Esophagus squamous epithelium (tissue), 5 donors: ENCODE measurements around the gene MAP6. TPM values are rescaled to one million over a fixed set of nuclear protein-coding genes. Genes with fewer than 3 reads are reported as not detected.
A peak's percentile ranks its signal among the peaks of the same experiment; 100 is the strongest.

Source experiments
- DNase-seq: peaks from one replicate; lab custom pipeline; 2025; lab: John Stamatoyannopoulos, UW
- H3K27ac ChIP-seq, 4 donors: fragments of 200-600 bp; sonication (generic); one replicate each; pipeline ENCODE4 v1.5.1; 2016 to 2019; ENCODE audit warnings: mild to moderate bottlenecking in 1 of 4
- H3K27me3 ChIP-seq, 4 donors: fragments of 200-600 bp; sonication (generic); 1 replicate in 3 of 4; 2 replicates in 1 of 4; pipeline versions ENCODE4 v1.5.1 to v1.6.0; 2017 to 2021; ENCODE audit warnings: antibody characterized with exemption in 1 of 4
- H3K36me3 ChIP-seq, 3 donors: fragments of 200-600 bp; sonication (generic); one replicate each; pipeline ENCODE4 v1.5.1; 2016 to 2019
- H3K4me1 ChIP-seq, 3 donors: fragments of 200-600 bp; sonication (generic); one replicate each; pipeline ENCODE4 v1.5.1; 2017 to 2019
- H3K4me3 ChIP-seq, 4 donors: fragments of 200-600 bp; sonication (generic); 1 replicate in 3 of 4; 2 replicates in 1 of 4; pipeline ENCODE4 v1.5.1; 2016 to 2019; ENCODE audit warnings: mild to moderate bottlenecking in 2 of 4, moderate library complexity in 1 of 4
- H3K9me3 ChIP-seq, 3 donors: fragments of 200-600 bp; sonication (generic); one replicate each; pipeline ENCODE4 v1.5.1; 2016 to 2019
- CTCF ChIP-seq, 6 experiments: fragments of 450-650 bp in 4 of 6; fragments of 200-600 bp in 2 of 6; sonication (generic) in 2 of 6; IDR thresholded peaks; one replicate each; pipeline ENCODE4 v1.5.1; 2016 to 2019; ENCODE audit warnings: antibody characterized with exemption in 6 of 6, mild to moderate bottlenecking in 4 of 6, moderate library complexity in 4 of 6
- POLR2A ChIP-seq, 4 donors: fragments of 450-650 bp; IDR thresholded peaks; one replicate each; pipeline ENCODE4 v1.6.1; 2017; ENCODE audit warnings: antibody characterized with exemption in 4 of 4, mild to moderate bottlenecking in 4 of 4, moderate library complexity in 3 of 4
- WGBS, 2 donors: methylation state at CpG; one replicate each; pipeline ENCODE4 v1.1.5; 2018; 5-methylcytosine and 5-hydroxymethylcytosine counted together
- intact Hi-C: fragments of 100-400 bp; cut with DNase I; formaldehyde crosslinking; loops from one replicate; pipeline ENCODE4 v1.15.0; 2022
- total RNA-seq, 4 donors: library from RNA; depleted of rRNA; stranded (reverse); fragments of >200 nt; gene quantifications; one replicate each; pipeline ENCODE4 v1.1.0, GENCODE V29; 2016
- donor health status: DM: yes; HTN: yes; CAD: no.

Gene MAP6
- total RNA-seq, 4 donors from 2014 or later = 0.18 to 3.6 (median 0.34) TPM

- WGBS, 2 donors = 74% methylated on average over 12 of the region's 17 CpGs; no CpG with 5 or more reads in 1 of the 2 donors
- Histone ChIP-seq H3K36me3 (no peaks in the 10 kb centered on the region), H3K27ac (no peak overlapping the region), H3K27me3 (peaks cover 0 to 62% (median 0%) of the 10 kb centered on the region in 4 donors), H3K4me3 (no peak overlapping the region), H3K4me1 (no peaks in the 10 kb centered on the region), H3K9me3 (no peaks in the 10 kb centered on the region)
- no peak for DNase-seq
- intact Hi-C loops = no loop called here
- TF ChIP-seq CTCF (IDR thresholded peaks at IDR 0.05) = no peak
- no peak for TF ChIP-seq POLR2A (IDR thresholded peaks at IDR 0.05)
Observed at GRCh38 chr11:75678620-75679259, 9.9 kb upstream of the MAP6 start.

- H3K27ac ChIP-seq = no peak overlapping the region
- DNase-seq = no peak
- intact Hi-C loops = no loop called here
- 74 to 95% methylated on average over 4 to 12 of the region's 12 CpGs for WGBS, 2 donors
- no peaks in the 10 kb centered on the region for H3K4me1 ChIP-seq
- H3K9me3 ChIP-seq = no peaks in the 10 kb centered on the region
- TF ChIP-seq POLR2A (IDR thresholded peaks at IDR 0.05) (no peak), CTCF (IDR thresholded peaks at IDR 0.05) (no peak)
- H3K4me3 ChIP-seq = no peak overlapping the region
- H3K27me3 ChIP-seq = peaks cover 0 to 56% (median 0%) of the 10 kb centered on the region in 4 donors
- no peaks in the 10 kb centered on the region for H3K36me3 ChIP-seq
Observed at GRCh38 chr11:75677909-75678308, 9.1 kb upstream of the MAP6 start.

GRCh38 chr11:75677275-75677674, 8.4 kb upstream of the MAP6 start:
- Histone ChIP-seq H3K9me3 (no peaks in the 10 kb centered on the region), H3K36me3 (no peaks in the 10 kb centered on the region), H3K27me3 (peaks cover 0 to 55% (median 0%) of the 10 kb centered on the region in 4 donors), H3K27ac (no peak overlapping the region), H3K4me1 (no peaks in the 10 kb centered on the region), H3K4me3 (no peak overlapping the region)
- intact Hi-C loops = no loop called here
- no peak for DNase-seq
- TF ChIP-seq CTCF (IDR thresholded peaks at IDR 0.05) (no peak), POLR2A (IDR thresholded peaks at IDR 0.05) (no peak)
- WGBS, 2 donors = 60 to 73% methylated on average over 1 of the region's 1 CpG

GRCh38 chr11:75673977-75674582, 5.2 kb upstream of the MAP6 start:
- TF ChIP-seq CTCF (IDR thresholded peaks at IDR 0.05) (no peak), POLR2A (IDR thresholded peaks at IDR 0.05) (no peak)
- H3K27ac ChIP-seq = no peak overlapping the region
- DNase-seq = no peak
- H3K9me3 ChIP-seq = no peaks in the 10 kb centered on the region
- intact Hi-C loops = no loop called here
- H3K4me3 ChIP-seq = no peak overlapping the region
- no peaks in the 10 kb centered on the region for H3K36me3 ChIP-seq
- WGBS, 2 donors = 65 to 74% methylated on average over 4 of the region's 4 CpGs
- peaks cover 0 to 1% (median 0%) of the 10 kb centered on the region in 3 donors for H3K4me1 ChIP-seq
- H3K27me3 ChIP-seq = peaks cover 0 to 68% (median 3%) of the 10 kb centered on the region in 4 donors

- no peaks in the 10 kb centered on the region for H3K36me3 ChIP-seq
- TF ChIP-seq POLR2A (IDR thresholded peaks at IDR 0.05) = no peak
- no peak for TF ChIP-seq CTCF (IDR thresholded peaks at IDR 0.05)
- no peaks in the 10 kb centered on the region for H3K9me3 ChIP-seq
- H3K4me3 ChIP-seq = peak overlapping the region; percentile 34 to 67 (median 44)
- peaks cover 12 to 24% (median 18%) of the 10 kb centered on the region in 3 donors for H3K4me1 ChIP-seq
- peaks cover 3 to 96% (median 8%) of the 10 kb centered on the region in 4 donors for H3K27me3 ChIP-seq
- peak overlapping the region in 2 of 4 donors; percentile 54 to 65 for H3K27ac ChIP-seq
- intact Hi-C loops = no loop called here
- 5 to 8% methylated on average over 7 to 8 of the region's 73 CpGs for WGBS, 2 donors
- DNase-seq = no peak
Observed at GRCh38 chr11:75667831-75668450, 897 bp downstream of the MAP6 start.
